GM21529 (cell line): Measurements from ENCODE around the gene DROSHA.
"Not testable (repeated sequence)": the region's sequence is repeated elsewhere in the genome, so short reads cannot be mapped to it uniquely, and the experiment has no call there.

Experiments used
- ATAC-seq: cut with Tn5 transposase; IDR thresholded peaks from one replicate; pipeline ENCODE4 v1.9.1; 2021; ENCODE audit not compliant: unreplicated experiment

Gene DROSHA

GRCh38 chr5:31421806-31422586 lies 109.9 kb downstream of the DROSHA start:
- no peak for ATAC-seq

GRCh38 chr5:31417512-31417911 lies 114.4 kb downstream of the DROSHA start:
- no peak for ATAC-seq

- ATAC-seq, result no peak
These were observed 115.3 kb downstream of the DROSHA start for GRCh38 chr5:31416547-31416946.

GRCh38 chr5:31415960-31416359 lies 115.9 kb downstream of the DROSHA start:
- ATAC-seq, result no peak

- no peak for ATAC-seq
These were observed 116.6 kb downstream of the DROSHA start for GRCh38 chr5:31415009-31415923.

- ATAC-seq, result no peak
These were observed 118.7 kb downstream of the DROSHA start for GRCh38 chr5:31413030-31413812.

GRCh38 chr5:31412324-31412723 lies 119.6 kb downstream of the DROSHA start:
- ATAC-seq, result no peak

GRCh38 chr5:31410089-31410488 lies 121.8 kb downstream of the DROSHA start:
- ATAC-seq, result no peak

GRCh38 chr5:31408814-31409213 lies 123.1 kb downstream of the DROSHA start:
- ATAC-seq, result no peak

- no peak for ATAC-seq
These were observed 123.8 kb downstream of the DROSHA start for GRCh38 chr5:31407921-31408693.

GRCh38 chr5:31404325-31404724 lies 127.6 kb downstream of the DROSHA start:
- no peak for ATAC-seq

- no peak for ATAC-seq
These were observed 130.2 kb downstream of the DROSHA start for GRCh38 chr5:31401691-31402090.

GRCh38 chr5:31397926-31398557 lies 133.9 kb downstream of the DROSHA start:
- ATAC-seq, result no peak

GRCh38 chr5:31396611-31397295 lies 135.1 kb downstream of the DROSHA start:
- ATAC-seq, result no peak

GRCh38 chr5:31395450-31396045 lies 136.3 kb downstream of the DROSHA start:
- not testable (repeated sequence) for ATAC-seq

GRCh38 chr5:31393126-31393525 lies 138.8 kb downstream of the DROSHA start:
- ATAC-seq, result no peak

- ATAC-seq, result no peak
These were observed 139.8 kb downstream of the DROSHA start for GRCh38 chr5:31392061-31392460.

GRCh38 chr5:31390256-31390655 lies 141.6 kb downstream of the DROSHA start:
- no peak for ATAC-seq
